BJ (cell line): ENCODE measurements around the gene OLFM3. TPM values are rescaled to one million over a fixed set of nuclear protein-coding genes. Genes with fewer than 3 reads are reported as not detected.
A peak's percentile ranks its signal among the peaks of the same experiment; 100 is the strongest.

ENCODE experiments used
- CTCF ChIA-PET: fragments of 350-600 bp; formaldehyde crosslinking; extraction: SDS; loops from one replicate; lab custom pipeline; 2021; ENCODE audit warnings: antibody characterized with exemption, inconsistent platforms; lab: Yijun Ruan, JAX
- POLR2A ChIA-PET: fragments of 300-600 bp; sonication (Branson Sonifier 250); formaldehyde crosslinking; extraction: SDS; loops from one replicate; lab custom pipeline; 2021; ENCODE audit warnings: antibody characterized with exemption; lab: Charles Lee
- DNase-seq: peaks from one replicate; pipeline ENCODE4 v3.0.0-alpha.2; 2011; ENCODE audit warnings: low read depth
- H3K27me3 ChIP-seq: 2 replicates; pipeline ENCODE4 v1.6.0; 2011; ENCODE audit warnings: low read length; ENCODE audit not compliant: control insufficient read depth, insufficient read depth
- H3K36me3 ChIP-seq: 2 replicates; pipeline ENCODE4 v1.5.1; 2011; ENCODE audit warnings: low read length; ENCODE audit not compliant: control insufficient read depth, insufficient read depth
- H3K4me3 ChIP-seq: 2 replicates; pipeline ENCODE4 v1.5.1; 2011; ENCODE audit warnings: low read depth, mild to moderate bottlenecking, control low read depth, low read length
- polyA plus RNA-seq: library from polyadenylated mRNA; depleted of rRNA; stranded (reverse); fragments of >200 nt; gene quantifications from 2 replicates; pipeline ENCODE4 v1.2.3, GENCODE V29; 2011
- TF ChIP-seq, protein P1 (sequence below): IDR thresholded peaks from 2 replicates; pipeline ENCODE4 v1.5.1; 2011; ENCODE audit warnings: low read depth, mild to moderate bottlenecking, control low read depth, inconsistent platforms, low read length, moderate library complexity; ENCODE audit not compliant: insufficient read depth

OLFM3 gene
- polyA plus RNA-seq, 1 experiment, result not detected

DNA sequence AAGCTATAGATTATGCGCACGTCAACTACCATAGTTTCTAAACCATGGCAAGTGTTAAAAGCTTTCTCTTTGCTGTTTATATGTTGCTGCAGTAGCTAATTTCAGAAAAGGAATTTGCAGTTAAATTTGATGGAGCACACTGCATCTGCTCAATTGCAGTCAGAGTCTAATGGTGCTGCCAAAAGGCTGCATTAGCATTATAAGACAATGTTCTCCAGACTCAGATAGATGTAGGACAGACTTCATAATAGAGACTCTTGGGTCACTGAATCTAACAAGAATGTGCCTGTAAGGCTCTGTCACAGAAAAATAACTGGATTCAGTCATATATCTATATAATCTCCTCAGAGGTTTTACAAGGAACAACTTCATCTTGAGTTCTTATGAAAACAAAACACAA, 198.3 kb downstream of the OLFM3 start:
- no peaks in the 10 kb centered on the region for H3K36me3 ChIP-seq
- no peaks in the 10 kb centered on the region for H3K27me3 ChIP-seq
- no peak overlapping the region for H3K4me3 ChIP-seq
- DNase-seq, result no peak
- ChIA-PET CTCF (no interaction called here), POLR2A (no interaction called here)
- TF ChIP-seq, protein P1, sequence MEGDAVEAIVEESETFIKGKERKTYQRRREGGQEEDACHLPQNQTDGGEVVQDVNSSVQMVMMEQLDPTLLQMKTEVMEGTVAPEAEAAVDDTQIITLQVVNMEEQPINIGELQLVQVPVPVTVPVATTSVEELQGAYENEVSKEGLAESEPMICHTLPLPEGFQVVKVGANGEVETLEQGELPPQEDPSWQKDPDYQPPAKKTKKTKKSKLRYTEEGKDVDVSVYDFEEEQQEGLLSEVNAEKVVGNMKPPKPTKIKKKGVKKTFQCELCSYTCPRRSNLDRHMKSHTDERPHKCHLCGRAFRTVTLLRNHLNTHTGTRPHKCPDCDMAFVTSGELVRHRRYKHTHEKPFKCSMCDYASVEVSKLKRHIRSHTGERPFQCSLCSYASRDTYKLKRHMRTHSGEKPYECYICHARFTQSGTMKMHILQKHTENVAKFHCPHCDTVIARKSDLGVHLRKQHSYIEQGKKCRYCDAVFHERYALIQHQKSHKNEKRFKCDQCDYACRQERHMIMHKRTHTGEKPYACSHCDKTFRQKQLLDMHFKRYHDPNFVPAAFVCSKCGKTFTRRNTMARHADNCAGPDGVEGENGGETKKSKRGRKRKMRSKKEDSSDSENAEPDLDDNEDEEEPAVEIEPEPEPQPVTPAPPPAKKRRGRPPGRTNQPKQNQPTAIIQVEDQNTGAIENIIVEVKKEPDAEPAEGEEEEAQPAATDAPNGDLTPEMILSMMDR, result no peak

DNA sequence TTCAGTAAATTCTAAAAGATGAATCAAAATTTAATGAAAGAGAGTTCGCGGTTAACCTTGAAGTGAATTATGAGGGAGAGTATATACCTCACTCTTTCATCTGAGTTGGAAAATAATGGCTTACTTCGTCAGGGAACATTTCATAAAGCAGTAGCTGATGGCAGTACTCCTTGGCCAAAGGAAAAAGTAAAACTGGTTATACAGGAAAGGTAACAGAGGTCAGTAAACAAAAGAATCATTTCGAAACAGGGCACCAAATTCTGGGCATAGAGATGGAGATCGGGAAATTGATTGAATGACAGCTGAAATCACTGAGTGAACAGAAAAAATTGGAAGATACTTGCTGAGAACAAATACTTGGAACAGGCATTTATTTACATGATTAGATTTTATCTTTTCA, 199.0 kb downstream of the OLFM3 start:
- no peaks in the 10 kb centered on the region for H3K27me3 ChIP-seq
- no peak overlapping the region for H3K4me3 ChIP-seq
- DNase-seq, result no peak
- ChIA-PET POLR2A (no interaction called here), CTCF (no interaction called here)
- TF ChIP-seq, protein P1, result no peak
- H3K36me3 ChIP-seq, result no peaks in the 10 kb centered on the region

DNA sequence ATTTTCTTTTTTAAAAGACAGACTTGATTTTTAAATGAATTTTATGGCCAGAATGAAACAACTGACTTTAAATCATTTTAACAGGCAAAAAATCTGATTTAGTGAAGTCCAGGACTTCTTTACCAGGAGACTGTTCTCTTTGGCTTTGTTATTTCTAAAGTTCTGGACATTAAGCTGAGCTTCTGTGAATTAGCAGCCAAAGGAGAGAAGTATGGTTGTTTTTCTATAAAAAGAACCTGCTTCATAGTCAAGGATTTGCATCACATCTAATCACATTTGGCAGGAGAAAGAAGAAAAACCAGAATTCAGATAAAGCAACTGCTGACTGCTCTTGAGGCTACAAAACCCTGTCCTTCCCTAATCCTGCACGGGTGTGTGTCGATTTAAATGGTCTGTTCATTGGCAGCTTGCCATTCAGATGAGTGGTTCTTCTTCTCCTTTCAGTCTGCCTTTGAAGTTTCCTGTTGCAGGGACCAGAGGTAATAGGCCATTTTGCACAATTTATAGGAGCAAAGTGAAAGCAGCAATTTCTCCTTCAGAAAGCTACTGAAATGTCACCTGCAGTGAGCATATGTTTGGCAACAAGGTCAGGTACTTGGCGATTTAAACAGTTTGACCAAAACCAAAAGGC, 215.4 kb downstream of the OLFM3 start:
- H3K36me3 ChIP-seq, result no peaks in the 10 kb centered on the region
- TF ChIP-seq, protein P1, result no peak
- ChIA-PET CTCF (no interaction called here), POLR2A (no interaction called here)
- no peak overlapping the region for H3K4me3 ChIP-seq
- no peaks in the 10 kb centered on the region for H3K27me3 ChIP-seq
- no peak for DNase-seq

DNA sequence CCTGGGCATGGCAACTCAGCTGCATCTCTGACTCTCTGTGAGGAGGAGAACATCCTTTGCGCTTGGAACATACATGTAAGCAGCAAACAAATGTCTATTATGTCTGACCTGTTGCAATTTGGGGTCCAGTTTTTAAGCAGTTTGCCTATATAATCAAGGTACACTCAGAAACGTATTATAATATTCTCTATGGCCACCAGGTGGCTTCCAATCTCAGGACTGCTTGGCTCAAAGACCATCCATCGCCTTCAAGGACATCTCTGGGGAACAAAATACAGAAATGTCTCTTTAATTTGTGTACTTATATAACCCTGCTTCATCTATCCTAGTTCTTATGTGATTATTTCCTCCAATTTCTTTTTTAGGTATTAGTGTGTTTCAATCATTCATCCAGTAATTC, 227.2 kb downstream of the OLFM3 start:
- TF ChIP-seq, protein P1, result 0 out of 2 replicates have a peak, but pooled peaks have one; percentile 9
- H3K36me3 ChIP-seq, result no peaks in the 10 kb centered on the region
- CTCF ChIA-PET, result interaction anchor here (0.6 kb wide), 1 partner anchor 9 kb away, joined by 3 read pairs; no protein-coding TSS in a partner anchor
- no peak overlapping the region for H3K4me3 ChIP-seq
- H3K27me3 ChIP-seq, result no peaks in the 10 kb centered on the region
- POLR2A ChIA-PET, result no interaction called here
- DNase-seq, result no peak

DNA sequence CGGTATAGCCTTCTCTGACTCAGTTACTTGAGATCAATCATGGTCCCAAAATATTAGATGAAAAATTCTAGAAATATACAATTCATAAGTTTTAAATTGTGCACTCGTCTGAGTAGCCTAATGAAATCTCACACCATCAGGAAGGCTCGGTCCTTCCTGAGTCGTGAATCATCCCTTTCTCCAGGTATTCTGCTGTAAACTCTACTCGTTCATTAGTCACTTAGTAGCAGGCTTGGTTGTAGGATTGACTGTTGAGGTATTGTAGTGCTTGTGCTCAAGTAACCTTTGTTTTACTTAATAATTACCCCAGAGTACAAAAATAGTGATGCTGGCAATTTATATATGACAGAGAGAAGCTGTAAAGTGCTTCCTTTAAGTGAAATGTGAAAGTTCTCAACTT, 238.7 kb downstream of the OLFM3 start:
- Histone ChIP-seq H3K27me3 (no peaks in the 10 kb centered on the region), H3K4me3 (no peak overlapping the region), H3K36me3 (no peaks in the 10 kb centered on the region)
- TF ChIP-seq, protein P1, result no peak
- no peak for DNase-seq
- ChIA-PET CTCF (no interaction called here), POLR2A (no interaction called here)
